Hematopoietic multipotent progenitor cell treated with erythropoietin and hydrocortisone succinate and interleukin-3 and kit ligand, for 6 days (in vitro differentiated cells): ENCODE data around the gene PALD1.

Experiments
- DNase-seq: peaks from one replicate; pipeline ENCODE4 v3.0.0-alpha.2; 2015

PALD1 gene

GRCh38 chr10:70458329-70459060 is 20.1 kb upstream of the PALD1 start:
- DNase-seq: peak; percentile 50

- no peak for DNase-seq
Observed at GRCh38 chr10:70459061-70459773, 19.4 kb upstream of the PALD1 start.

GRCh38 chr10:70459774-70460490 is 18.6 kb upstream of the PALD1 start:
- DNase-seq: no peak

GRCh38 chr10:70461397-70462348 is 16.9 kb upstream of the PALD1 start:
- peak; percentile 77 for DNase-seq

GRCh38 chr10:70462349-70462984 is 16.1 kb upstream of the PALD1 start:
- DNase-seq: no peak

- DNase-seq: no peak
Observed at GRCh38 chr10:70465278-70465677, 13.3 kb upstream of the PALD1 start.

GRCh38 chr10:70465832-70466231 is 12.7 kb upstream of the PALD1 start:
- no peak for DNase-seq

- no peak for DNase-seq
Observed at GRCh38 chr10:70466951-70467350, 11.6 kb upstream of the PALD1 start.

GRCh38 chr10:70472799-70473454 is 5.6 kb upstream of the PALD1 start:
- DNase-seq: no peak

- no peak for DNase-seq
Observed at GRCh38 chr10:70474780-70475179, 3.8 kb upstream of the PALD1 start.

- no peak for DNase-seq
Observed at GRCh38 chr10:70475661-70476060, 2.9 kb upstream of the PALD1 start.

- DNase-seq: no peak
Observed at GRCh38 chr10:70476249-70477035, 2.1 kb upstream of the PALD1 start.

- no peak for DNase-seq
Observed at GRCh38 chr10:70477661-70478162, 855 bp upstream of the PALD1 start.

- no peak for DNase-seq
Observed at GRCh38 chr10:70479165-70479581, 606 bp downstream of the PALD1 start.

- no peak for DNase-seq
Observed at GRCh38 chr10:70479626-70480238, 1.2 kb downstream of the PALD1 start.

GRCh38 chr10:70480239-70480861 is 1.8 kb downstream of the PALD1 start:
- DNase-seq: no peak

- no peak for DNase-seq
Observed at GRCh38 chr10:70481105-70481504, 2.5 kb downstream of the PALD1 start.

- no peak for DNase-seq
Observed at GRCh38 chr10:70481831-70482530, 3.4 kb downstream of the PALD1 start.
